RWPE2 (cell line): ENCODE results near the gene AKAP6.

ENCODE experiments used
- ATAC-seq: fragments of 200-7000 bp; cut with Tn5 transposase; 3 replicates; pipeline ENCODE4 v1.9.1; 2021; ENCODE audit warnings: low read depth
- DNase-seq: peaks from one replicate; pipeline ENCODE4 v3.0.0-alpha.2; 2020; ENCODE audit warnings: low spot score
- H3K27ac ChIP-seq: fragments of 450-650 bp; 2 replicates; pipeline ENCODE4 v1.5.1; 2017; ENCODE audit warnings: mild to moderate bottlenecking; ENCODE audit not compliant: poor library complexity, severe bottlenecking
- H3K27me3 ChIP-seq: fragments of 250-450 bp; sonication (Bioruptor Pico); 2 replicates; pipeline ENCODE4 v1.5.1; 2021; ENCODE audit warnings: mild to moderate bottlenecking, moderate library complexity; ENCODE audit not compliant: insufficient read depth, poor library complexity, severe bottlenecking
- H3K36me3 ChIP-seq: fragments of 250-450 bp; sonication (Bioruptor Pico); 2 replicates; pipeline ENCODE4 v1.5.1; 2020; ENCODE audit warnings: low read depth, mild to moderate bottlenecking, moderate library complexity
- H3K4me1 ChIP-seq: fragments of 250-450 bp; sonication (Bioruptor Pico); 2 replicates; pipeline ENCODE4 v1.5.1; 2021; ENCODE audit warnings: mild to moderate bottlenecking, moderate library complexity; ENCODE audit not compliant: insufficient read depth, poor library complexity, severe bottlenecking
- H3K4me3 ChIP-seq: fragments of 250-450 bp; sonication (Bioruptor Pico); 2 replicates; pipeline ENCODE4 v1.5.1; 2021; ENCODE audit warnings: mild to moderate bottlenecking, moderate library complexity; ENCODE audit not compliant: severe bottlenecking
- H3K9me3 ChIP-seq: fragments of 250-450 bp; sonication (Bioruptor Pico); 2 replicates; pipeline ENCODE4 v1.5.1; 2021; ENCODE audit warnings: mild to moderate bottlenecking, moderate library complexity; ENCODE audit not compliant: severe bottlenecking
- CTCF ChIP-seq: fragments of 450-650 bp; IDR thresholded peaks from one replicate; pipeline ENCODE4 v1.5.1; 2017; ENCODE audit warnings: mild to moderate bottlenecking, moderate library complexity; ENCODE audit not compliant: poor library complexity, severe bottlenecking

Gene AKAP6

GRCh38 chr14:32816588-32816987 lies 487.5 kb downstream of the AKAP6 start:
- Histone ChIP-seq H3K36me3 (no peaks in the 10 kb centered on the region), H3K4me1 (no peaks in the 10 kb centered on the region), H3K27ac (no peak overlapping the region), H3K27me3 (no peaks in the 10 kb centered on the region), H3K9me3 (no peaks in the 10 kb centered on the region), H3K4me3 (no peak overlapping the region)
- no peak for ATAC-seq
- DNase-seq = no peak
- no peak for TF ChIP-seq CTCF

- no peak for ATAC-seq
- H3K36me3 ChIP-seq = no peaks in the 10 kb centered on the region
- H3K27me3 ChIP-seq = no peaks in the 10 kb centered on the region
- H3K27ac ChIP-seq = no peak overlapping the region
- no peaks in the 10 kb centered on the region for H3K4me1 ChIP-seq
- no peaks in the 10 kb centered on the region for H3K9me3 ChIP-seq
- no peak for TF ChIP-seq CTCF
- no peak overlapping the region for H3K4me3 ChIP-seq
- DNase-seq = no peak
Observed at GRCh38 chr14:32817780-32818179, 488.7 kb downstream of the AKAP6 start.

- TF ChIP-seq CTCF = no peak
- Histone ChIP-seq H3K4me1 (no peaks in the 10 kb centered on the region), H3K4me3 (no peak overlapping the region), H3K36me3 (no peaks in the 10 kb centered on the region), H3K27ac (no peak overlapping the region), H3K9me3 (no peaks in the 10 kb centered on the region), H3K27me3 (no peaks in the 10 kb centered on the region)
- ATAC-seq = no peak
- no peak for DNase-seq
Observed at GRCh38 chr14:32818581-32818980, 489.5 kb downstream of the AKAP6 start.

GRCh38 chr14:32820181-32820580 lies 491.1 kb downstream of the AKAP6 start:
- no peaks in the 10 kb centered on the region for H3K9me3 ChIP-seq
- H3K4me3 ChIP-seq = no peak overlapping the region
- no peaks in the 10 kb centered on the region for H3K36me3 ChIP-seq
- no peaks in the 10 kb centered on the region for H3K27me3 ChIP-seq
- no peak for ATAC-seq
- H3K4me1 ChIP-seq = no peaks in the 10 kb centered on the region
- no peak for TF ChIP-seq CTCF
- no peak for DNase-seq
- no peak overlapping the region for H3K27ac ChIP-seq

GRCh38 chr14:32820682-32821081 lies 491.6 kb downstream of the AKAP6 start:
- no peaks in the 10 kb centered on the region for H3K36me3 ChIP-seq
- DNase-seq = no peak
- H3K4me1 ChIP-seq = no peaks in the 10 kb centered on the region
- H3K27me3 ChIP-seq = no peaks in the 10 kb centered on the region
- no peak overlapping the region for H3K27ac ChIP-seq
- no peak for ATAC-seq
- H3K9me3 ChIP-seq = no peaks in the 10 kb centered on the region
- no peak for TF ChIP-seq CTCF
- H3K4me3 ChIP-seq = no peak overlapping the region
